HL-60/S4 treated with retinoic acid at 250 ng/mL for 4 days and 3 days (cell line): ENCODE measurements around the gene SUMO2.

Experiments
- in situ Hi-C: fragments of 300-500 bp; cut with MboI; formaldehyde crosslinking; loops from 2 replicates; pipeline ENCODE4 v1.7.0; 2022; ENCODE audit warnings: low sequenced_read_pairs

The SUMO2 gene

GRCh38 chr17:75124819-75125162 lies 58.0 kb downstream of the SUMO2 start:
- in situ Hi-C loops, result no loop called here

DNA sequence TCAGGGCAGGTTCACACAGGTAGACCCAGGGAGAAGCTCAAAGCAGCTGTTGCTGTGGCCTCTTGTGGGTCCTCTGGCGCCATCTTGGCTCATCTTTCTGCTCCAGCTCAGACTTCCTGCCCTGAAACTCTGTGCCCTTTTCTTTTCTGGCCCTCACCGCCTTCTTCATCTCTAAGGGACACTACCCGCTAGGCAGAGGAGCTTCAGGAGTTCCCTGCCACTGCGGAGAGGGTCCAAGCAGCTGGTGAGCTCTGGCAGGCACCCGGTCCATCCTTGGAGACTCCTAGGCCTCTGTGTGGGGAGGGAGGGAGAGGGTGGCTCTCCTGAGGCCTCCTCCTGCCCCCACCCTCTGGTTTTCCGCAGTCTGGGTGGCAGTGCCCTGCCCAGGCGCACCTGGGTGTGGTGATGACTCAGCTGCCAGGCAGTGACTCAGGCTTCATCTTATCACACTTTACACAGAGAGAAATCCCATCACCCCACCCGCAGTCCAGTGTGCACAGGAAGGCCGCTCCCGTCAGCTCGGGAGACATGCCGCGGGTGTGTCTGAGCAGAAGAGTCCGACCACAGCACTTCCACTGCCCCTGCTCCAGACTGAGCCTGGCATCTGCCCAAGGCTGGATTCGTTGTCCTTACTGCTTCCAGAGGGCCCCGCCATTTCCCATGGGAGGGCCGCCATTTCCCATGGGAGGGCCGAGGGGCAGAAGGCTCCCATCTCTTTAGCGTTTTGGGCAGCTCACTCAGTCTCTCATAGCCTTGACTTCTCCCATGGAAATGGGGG lies 58.5 kb downstream of the SUMO2 start:
- in situ Hi-C loops, result no loop called here

- in situ Hi-C loops, result no loop called here
Measured at GRCh38 chr17:75118307-75118706, 64.5 kb downstream of the SUMO2 start.

GRCh38 chr17:75116737-75117136 lies 66.0 kb downstream of the SUMO2 start:
- in situ Hi-C loops, result no loop called here
